ENCODE results near the gene CCDC13.

DNA sequence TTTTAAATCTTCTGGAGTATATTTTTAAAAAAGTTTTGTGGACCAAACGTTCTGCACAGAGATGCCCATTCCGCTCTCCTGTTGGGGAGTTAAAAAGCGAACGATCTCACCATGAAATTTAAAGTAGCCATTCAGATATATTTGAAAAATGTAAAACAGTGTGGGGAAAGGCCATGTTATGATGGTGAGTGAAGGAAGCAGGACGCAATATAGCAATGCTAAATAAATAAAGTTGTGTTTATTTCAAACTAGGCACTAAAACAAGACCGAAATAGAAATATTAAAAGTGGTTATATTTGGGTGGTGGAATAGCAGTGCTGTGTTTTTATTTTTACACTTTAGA is 327 bp upstream of the CCDC13 start:
- no peak for TF ChIP-seq POLR2A (IDR thresholded peaks at IDR 0.05)
- TF ChIP-seq, protein P1, sequence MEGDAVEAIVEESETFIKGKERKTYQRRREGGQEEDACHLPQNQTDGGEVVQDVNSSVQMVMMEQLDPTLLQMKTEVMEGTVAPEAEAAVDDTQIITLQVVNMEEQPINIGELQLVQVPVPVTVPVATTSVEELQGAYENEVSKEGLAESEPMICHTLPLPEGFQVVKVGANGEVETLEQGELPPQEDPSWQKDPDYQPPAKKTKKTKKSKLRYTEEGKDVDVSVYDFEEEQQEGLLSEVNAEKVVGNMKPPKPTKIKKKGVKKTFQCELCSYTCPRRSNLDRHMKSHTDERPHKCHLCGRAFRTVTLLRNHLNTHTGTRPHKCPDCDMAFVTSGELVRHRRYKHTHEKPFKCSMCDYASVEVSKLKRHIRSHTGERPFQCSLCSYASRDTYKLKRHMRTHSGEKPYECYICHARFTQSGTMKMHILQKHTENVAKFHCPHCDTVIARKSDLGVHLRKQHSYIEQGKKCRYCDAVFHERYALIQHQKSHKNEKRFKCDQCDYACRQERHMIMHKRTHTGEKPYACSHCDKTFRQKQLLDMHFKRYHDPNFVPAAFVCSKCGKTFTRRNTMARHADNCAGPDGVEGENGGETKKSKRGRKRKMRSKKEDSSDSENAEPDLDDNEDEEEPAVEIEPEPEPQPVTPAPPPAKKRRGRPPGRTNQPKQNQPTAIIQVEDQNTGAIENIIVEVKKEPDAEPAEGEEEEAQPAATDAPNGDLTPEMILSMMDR (IDR thresholded peaks at IDR 0.05) = no peak
